ENCODE results near the gene CLRN2. TPM values are rescaled to one million over a fixed set of nuclear protein-coding genes. Genes with fewer than 3 reads are reported as not detected.

The CLRN2 gene
- total RNA-seq, 3 donors from 2014 or later (not counting 1 experiment from before 2014, with no cell fraction given), result not detected

- no peak for TF ChIP-seq CTCF (IDR thresholded peaks at IDR 0.05)
- no peak for ATAC-seq
- H3K27ac Mint-ChIP-seq, result no peak overlapping the region
Measured at GRCh38 chr4:17475481-17475880, 39.5 kb upstream of the CLRN2 start.

DNA sequence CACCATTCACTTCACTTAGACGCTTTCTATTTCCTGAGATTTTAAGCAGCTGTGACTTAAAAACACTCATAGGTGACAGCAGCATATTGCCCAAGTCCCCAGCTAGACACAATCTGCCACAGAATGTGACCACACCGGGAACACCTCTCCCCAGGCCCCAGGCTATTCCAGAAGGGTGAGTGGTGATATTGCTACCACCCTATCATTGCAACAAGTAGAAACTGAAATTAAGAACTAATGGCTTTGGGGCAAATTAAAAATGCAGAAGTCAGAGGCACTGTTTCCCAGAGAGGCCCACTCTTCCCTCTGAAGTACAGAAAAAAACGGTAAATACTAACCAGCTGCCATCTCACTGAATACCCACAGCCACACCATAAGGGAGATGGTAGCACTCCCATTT lies 38.1 kb upstream of the CLRN2 start:
- Histone ChIP-seq H3K36me3 (ENCODE audit: control insufficient read depth, insufficient read depth, low read length) (no peaks in the 10 kb centered on the region), H3K4me3 (ENCODE audit: low read length) (no peak overlapping the region), H3K27me3 (ENCODE audit: control insufficient read depth, insufficient read depth, low read length) (no peaks in the 10 kb centered on the region), H3K9me3 (ENCODE audit: control insufficient read depth, insufficient read depth, low read length) (peaks cover 4% of the 10 kb centered on the region), H3K27ac (ENCODE audit: low read length) (no peak overlapping the region), H3K4me1 (ENCODE audit: control insufficient read depth, insufficient read depth, low read length) (peaks cover 3% of the 10 kb centered on the region)
- no peaks in the 10 kb centered on the region for H3K27me3 Mint-ChIP-seq (ENCODE audit: low read depth in 2 of 2)
- H3K27ac Mint-ChIP-seq, result no peak overlapping the region
- DNase-seq (no peak), ATAC-seq (no peak)
- no peak for TF ChIP-seq CTCF (IDR thresholded peaks at IDR 0.05)
- H3K4me3 Mint-ChIP-seq, result no peak overlapping the region
- no peaks in the 10 kb centered on the region for H3K36me3 Mint-ChIP-seq
- intact Hi-C loops (cut with micrococcal nuclease), result no loop called here
- H3K4me1 Mint-ChIP-seq, result peaks cover 5 to 7% of the 10 kb centered on the region in 2 donors
- no peaks in the 10 kb centered on the region for H3K9me3 Mint-ChIP-seq
- WGBS (ENCODE audit: insufficient coverage), result 23% methylated on average over 2 of the region's 3 CpGs

More at GRCh38 chr4:17475481-17475880, 39.5 kb upstream of the CLRN2 start:
- peaks cover 5 to 7% of the 10 kb centered on the region in 2 donors for H3K4me1 Mint-ChIP-seq
- no peaks in the 10 kb centered on the region for H3K36me3 Mint-ChIP-seq
- H3K4me3 Mint-ChIP-seq, result no peak overlapping the region
- no peak overlapping the region for H3K4me3 ChIP-seq (ENCODE audit: low read length)
- H3K27me3 ChIP-seq (ENCODE audit: control insufficient read depth, insufficient read depth, low read length), result no peaks in the 10 kb centered on the region
- H3K27ac ChIP-seq (ENCODE audit: low read length), result no peak overlapping the region
- DNase-seq, result no peak
- no peaks in the 10 kb centered on the region for H3K36me3 ChIP-seq (ENCODE audit: control insufficient read depth, insufficient read depth, low read length)
- intact Hi-C loops (cut with micrococcal nuclease), result no loop called here
- H3K9me3 ChIP-seq (ENCODE audit: control insufficient read depth, insufficient read depth, low read length), result no peaks in the 10 kb centered on the region
- no peaks in the 10 kb centered on the region for H3K27me3 Mint-ChIP-seq (ENCODE audit: low read depth in 2 of 2)
- H3K9me3 Mint-ChIP-seq, result no peaks in the 10 kb centered on the region
- peaks cover 3% of the 10 kb centered on the region for H3K4me1 ChIP-seq (ENCODE audit: control insufficient read depth, insufficient read depth, low read length)

- WGBS (ENCODE audit: insufficient coverage), result 81% methylated on average over 5 of the region's 9 CpGs
- H3K27ac ChIP-seq (ENCODE audit: low read length), result no peak overlapping the region
- Mint-ChIP-seq H3K36me3 (no peaks in the 10 kb centered on the region), H3K4me3 (no peak overlapping the region), H3K27ac (no peak overlapping the region), H3K4me1 (peaks cover 5 to 7% of the 10 kb centered on the region in 2 donors), H3K9me3 (no peaks in the 10 kb centered on the region), H3K27me3 (ENCODE audit: low read depth in 2 of 2) (no peaks in the 10 kb centered on the region)
- no peaks in the 10 kb centered on the region for H3K27me3 ChIP-seq (ENCODE audit: control insufficient read depth, insufficient read depth, low read length)
- H3K36me3 ChIP-seq (ENCODE audit: control insufficient read depth, insufficient read depth, low read length), result no peaks in the 10 kb centered on the region
- TF ChIP-seq CTCF (IDR thresholded peaks at IDR 0.05), result no peak
- intact Hi-C loops (cut with micrococcal nuclease), result no loop called here
- no peak overlapping the region for H3K4me3 ChIP-seq (ENCODE audit: low read length)
- peaks cover 4% of the 10 kb centered on the region for H3K9me3 ChIP-seq (ENCODE audit: control insufficient read depth, insufficient read depth, low read length)
- no peak for DNase-seq
- no peak for ATAC-seq
- peaks cover 3% of the 10 kb centered on the region for H3K4me1 ChIP-seq (ENCODE audit: control insufficient read depth, insufficient read depth, low read length)
Measured at GRCh38 chr4:17477774-17478472, 37.0 kb upstream of the CLRN2 start.
